ENCODE results near the gene LTBP1. TPM values are rescaled to one million over a fixed set of nuclear protein-coding genes. Genes with fewer than 3 reads are reported as not detected.

Gene LTBP1
- total RNA-seq, 1 experiment from 2014 or later: 89.4 TPM

- DNase-seq (ENCODE audit: low read depth): no peak
Measured at GRCh38 chr2:33077311-33077710, 130.6 kb downstream of the LTBP1 start.

GRCh38 chr2:33077844-33078243, 131.1 kb downstream of the LTBP1 start:
- DNase-seq (ENCODE audit: low read depth): no peak

GRCh38 chr2:33081691-33082090, 134.9 kb downstream of the LTBP1 start:
- DNase-seq (ENCODE audit: low read depth): no peak

- no peak for DNase-seq (ENCODE audit: low read depth)
Measured at GRCh38 chr2:33083699-33084387, 137.1 kb downstream of the LTBP1 start.

GRCh38 chr2:33084433-33084832, 137.7 kb downstream of the LTBP1 start:
- no peak for DNase-seq (ENCODE audit: low read depth)

GRCh38 chr2:33085646-33086045, 138.9 kb downstream of the LTBP1 start:
- no peak for DNase-seq (ENCODE audit: low read depth)

- DNase-seq (ENCODE audit: low read depth): peak; percentile 22
Measured at GRCh38 chr2:33086400-33087015, 139.8 kb downstream of the LTBP1 start.

GRCh38 chr2:33090553-33091134, 143.9 kb downstream of the LTBP1 start:
- no peak for DNase-seq (ENCODE audit: low read depth)

- DNase-seq (ENCODE audit: low read depth): peak; percentile 21
Measured at GRCh38 chr2:33091541-33092123, 144.9 kb downstream of the LTBP1 start.

- DNase-seq (ENCODE audit: low read depth): no peak
Measured at GRCh38 chr2:33093283-33093993, 146.7 kb downstream of the LTBP1 start.

GRCh38 chr2:33094303-33094702, 147.6 kb downstream of the LTBP1 start:
- no peak for DNase-seq (ENCODE audit: low read depth)

- DNase-seq (ENCODE audit: low read depth): no peak
Measured at GRCh38 chr2:33099989-33100388, 153.2 kb downstream of the LTBP1 start.

GRCh38 chr2:33100921-33101320, 154.2 kb downstream of the LTBP1 start:
- no peak for DNase-seq (ENCODE audit: low read depth)

GRCh38 chr2:33104052-33104623, 157.4 kb downstream of the LTBP1 start:
- DNase-seq (ENCODE audit: low read depth): no peak

GRCh38 chr2:33104726-33105125, 158.0 kb downstream of the LTBP1 start:
- DNase-seq (ENCODE audit: low read depth): peak; percentile 54

GRCh38 chr2:33106115-33106514, 159.4 kb downstream of the LTBP1 start:
- no peak for DNase-seq (ENCODE audit: low read depth)

GRCh38 chr2:33107690-33108482, 161.1 kb downstream of the LTBP1 start:
- no peak for DNase-seq (ENCODE audit: low read depth)

GRCh38 chr2:33108483-33109443, 162.0 kb downstream of the LTBP1 start:
- peak; percentile 76 for DNase-seq (ENCODE audit: low read depth)

GRCh38 chr2:33110461-33110860, 163.7 kb downstream of the LTBP1 start:
- no peak for DNase-seq (ENCODE audit: low read depth)

GRCh38 chr2:33111002-33111446, 164.3 kb downstream of the LTBP1 start:
- DNase-seq (ENCODE audit: low read depth): peak; percentile 28

Measured in LHCN-M2 (cell line).